ENCODE measurements around the gene PAK5.

DNA sequence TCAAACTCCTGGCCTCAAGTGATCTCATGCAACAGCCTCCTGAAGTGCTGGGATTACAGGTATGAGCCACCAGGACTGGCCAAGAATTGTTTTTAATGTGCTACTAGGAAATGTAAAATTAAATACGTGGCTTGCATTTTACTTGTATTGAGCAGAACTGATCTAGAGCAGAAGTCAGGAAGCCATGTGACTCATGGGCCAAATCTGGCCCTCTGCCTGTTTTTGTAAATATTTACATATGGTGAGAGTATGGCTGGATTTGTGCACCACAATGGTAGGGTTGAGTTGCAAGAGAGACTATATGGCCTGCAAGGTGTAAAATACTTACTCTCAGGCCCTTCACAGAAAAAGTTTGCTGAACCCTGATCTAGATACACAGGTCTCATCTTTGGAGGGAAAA is 248.7 kb downstream of the PAK5 start:
- TF ChIP-seq, protein P1, sequence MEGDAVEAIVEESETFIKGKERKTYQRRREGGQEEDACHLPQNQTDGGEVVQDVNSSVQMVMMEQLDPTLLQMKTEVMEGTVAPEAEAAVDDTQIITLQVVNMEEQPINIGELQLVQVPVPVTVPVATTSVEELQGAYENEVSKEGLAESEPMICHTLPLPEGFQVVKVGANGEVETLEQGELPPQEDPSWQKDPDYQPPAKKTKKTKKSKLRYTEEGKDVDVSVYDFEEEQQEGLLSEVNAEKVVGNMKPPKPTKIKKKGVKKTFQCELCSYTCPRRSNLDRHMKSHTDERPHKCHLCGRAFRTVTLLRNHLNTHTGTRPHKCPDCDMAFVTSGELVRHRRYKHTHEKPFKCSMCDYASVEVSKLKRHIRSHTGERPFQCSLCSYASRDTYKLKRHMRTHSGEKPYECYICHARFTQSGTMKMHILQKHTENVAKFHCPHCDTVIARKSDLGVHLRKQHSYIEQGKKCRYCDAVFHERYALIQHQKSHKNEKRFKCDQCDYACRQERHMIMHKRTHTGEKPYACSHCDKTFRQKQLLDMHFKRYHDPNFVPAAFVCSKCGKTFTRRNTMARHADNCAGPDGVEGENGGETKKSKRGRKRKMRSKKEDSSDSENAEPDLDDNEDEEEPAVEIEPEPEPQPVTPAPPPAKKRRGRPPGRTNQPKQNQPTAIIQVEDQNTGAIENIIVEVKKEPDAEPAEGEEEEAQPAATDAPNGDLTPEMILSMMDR (IDR thresholded peaks at IDR 0.05), result no peak
- no peak for TF ChIP-seq POLR2A (IDR thresholded peaks at IDR 0.05; ENCODE audit: low read length)
- TF ChIP-seq JUN (IDR thresholded peaks at IDR 0.05), result no peak
- TF ChIP-seq, protein P2, sequence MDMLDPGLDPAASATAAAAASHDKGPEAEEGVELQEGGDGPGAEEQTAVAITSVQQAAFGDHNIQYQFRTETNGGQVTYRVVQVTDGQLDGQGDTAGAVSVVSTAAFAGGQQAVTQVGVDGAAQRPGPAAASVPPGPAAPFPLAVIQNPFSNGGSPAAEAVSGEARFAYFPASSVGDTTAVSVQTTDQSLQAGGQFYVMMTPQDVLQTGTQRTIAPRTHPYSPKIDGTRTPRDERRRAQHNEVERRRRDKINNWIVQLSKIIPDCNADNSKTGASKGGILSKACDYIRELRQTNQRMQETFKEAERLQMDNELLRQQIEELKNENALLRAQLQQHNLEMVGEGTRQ (IDR thresholded peaks at IDR 0.05), result peak; percentile 29; the same call in 1 of the 2 replicates
- TF ChIP-seq, protein P3, sequence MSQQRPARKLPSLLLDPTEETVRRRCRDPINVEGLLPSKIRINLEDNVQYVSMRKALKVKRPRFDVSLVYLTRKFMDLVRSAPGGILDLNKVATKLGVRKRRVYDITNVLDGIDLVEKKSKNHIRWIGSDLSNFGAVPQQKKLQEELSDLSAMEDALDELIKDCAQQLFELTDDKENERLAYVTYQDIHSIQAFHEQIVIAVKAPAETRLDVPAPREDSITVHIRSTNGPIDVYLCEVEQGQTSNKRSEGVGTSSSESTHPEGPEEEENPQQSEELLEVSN (IDR thresholded peaks at IDR 0.05; ENCODE audit: borderline replicate concordance, low read depth), result no peak
- TF ChIP-seq, protein P4, sequence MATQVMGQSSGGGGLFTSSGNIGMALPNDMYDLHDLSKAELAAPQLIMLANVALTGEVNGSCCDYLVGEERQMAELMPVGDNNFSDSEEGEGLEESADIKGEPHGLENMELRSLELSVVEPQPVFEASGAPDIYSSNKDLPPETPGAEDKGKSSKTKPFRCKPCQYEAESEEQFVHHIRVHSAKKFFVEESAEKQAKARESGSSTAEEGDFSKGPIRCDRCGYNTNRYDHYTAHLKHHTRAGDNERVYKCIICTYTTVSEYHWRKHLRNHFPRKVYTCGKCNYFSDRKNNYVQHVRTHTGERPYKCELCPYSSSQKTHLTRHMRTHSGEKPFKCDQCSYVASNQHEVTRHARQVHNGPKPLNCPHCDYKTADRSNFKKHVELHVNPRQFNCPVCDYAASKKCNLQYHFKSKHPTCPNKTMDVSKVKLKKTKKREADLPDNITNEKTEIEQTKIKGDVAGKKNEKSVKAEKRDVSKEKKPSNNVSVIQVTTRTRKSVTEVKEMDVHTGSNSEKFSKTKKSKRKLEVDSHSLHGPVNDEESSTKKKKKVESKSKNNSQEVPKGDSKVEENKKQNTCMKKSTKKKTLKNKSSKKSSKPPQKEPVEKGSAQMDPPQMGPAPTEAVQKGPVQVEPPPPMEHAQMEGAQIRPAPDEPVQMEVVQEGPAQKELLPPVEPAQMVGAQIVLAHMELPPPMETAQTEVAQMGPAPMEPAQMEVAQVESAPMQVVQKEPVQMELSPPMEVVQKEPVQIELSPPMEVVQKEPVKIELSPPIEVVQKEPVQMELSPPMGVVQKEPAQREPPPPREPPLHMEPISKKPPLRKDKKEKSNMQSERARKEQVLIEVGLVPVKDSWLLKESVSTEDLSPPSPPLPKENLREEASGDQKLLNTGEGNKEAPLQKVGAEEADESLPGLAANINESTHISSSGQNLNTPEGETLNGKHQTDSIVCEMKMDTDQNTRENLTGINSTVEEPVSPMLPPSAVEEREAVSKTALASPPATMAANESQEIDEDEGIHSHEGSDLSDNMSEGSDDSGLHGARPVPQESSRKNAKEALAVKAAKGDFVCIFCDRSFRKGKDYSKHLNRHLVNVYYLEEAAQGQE (IDR thresholded peaks at IDR 0.05), result no peak
- TF ChIP-seq, protein P5, sequence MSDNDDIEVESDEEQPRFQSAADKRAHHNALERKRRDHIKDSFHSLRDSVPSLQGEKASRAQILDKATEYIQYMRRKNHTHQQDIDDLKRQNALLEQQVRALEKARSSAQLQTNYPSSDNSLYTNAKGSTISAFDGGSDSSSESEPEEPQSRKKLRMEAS (IDR thresholded peaks at IDR 0.05), result peak; percentile 69
- no peak for TF ChIP-seq RAD21 (conservative IDR thresholded peaks at IDR 0.05 in 1 of 2, IDR thresholded peaks at IDR 0.05 in 1 of 2)
- TF ChIP-seq CBX8 (IDR thresholded peaks at IDR 0.05), result no peak
- TF ChIP-seq HMGXB4 (CRISPR knock-in tag; IDR thresholded peaks at IDR 0.05; ENCODE audit: borderline replicate concordance), result no peak
- no peak for TF ChIP-seq PHF8 (IDR thresholded peaks at IDR 0.05; ENCODE audit: borderline replicate concordance, low read depth)
